H4 (cell line): Measurements from ENCODE around the gene SLC7A5. TPM values are rescaled to one million over a fixed set of nuclear protein-coding genes. Genes with fewer than 3 reads are reported as not detected.
"Not testable (repeated sequence)": the region's sequence is repeated elsewhere in the genome, so short reads cannot be mapped to it uniquely, and the experiment has no call there.

Source experiments
- DNase-seq: peaks from one replicate; pipeline ENCODE4 v3.0.0-alpha.2; 2015; ENCODE audit warnings: low spot score
- total RNA-seq: library from RNA; depleted of rRNA; stranded (reverse); fragments of >200 nt; shearing (Covaris generic); gene quantifications from 2 replicates; pipeline ENCODE4 v1.2.3, GENCODE V29; 2014

SLC7A5 gene
- total RNA-seq, 1 experiment from 2014 or later: 153 TPM

DNA sequence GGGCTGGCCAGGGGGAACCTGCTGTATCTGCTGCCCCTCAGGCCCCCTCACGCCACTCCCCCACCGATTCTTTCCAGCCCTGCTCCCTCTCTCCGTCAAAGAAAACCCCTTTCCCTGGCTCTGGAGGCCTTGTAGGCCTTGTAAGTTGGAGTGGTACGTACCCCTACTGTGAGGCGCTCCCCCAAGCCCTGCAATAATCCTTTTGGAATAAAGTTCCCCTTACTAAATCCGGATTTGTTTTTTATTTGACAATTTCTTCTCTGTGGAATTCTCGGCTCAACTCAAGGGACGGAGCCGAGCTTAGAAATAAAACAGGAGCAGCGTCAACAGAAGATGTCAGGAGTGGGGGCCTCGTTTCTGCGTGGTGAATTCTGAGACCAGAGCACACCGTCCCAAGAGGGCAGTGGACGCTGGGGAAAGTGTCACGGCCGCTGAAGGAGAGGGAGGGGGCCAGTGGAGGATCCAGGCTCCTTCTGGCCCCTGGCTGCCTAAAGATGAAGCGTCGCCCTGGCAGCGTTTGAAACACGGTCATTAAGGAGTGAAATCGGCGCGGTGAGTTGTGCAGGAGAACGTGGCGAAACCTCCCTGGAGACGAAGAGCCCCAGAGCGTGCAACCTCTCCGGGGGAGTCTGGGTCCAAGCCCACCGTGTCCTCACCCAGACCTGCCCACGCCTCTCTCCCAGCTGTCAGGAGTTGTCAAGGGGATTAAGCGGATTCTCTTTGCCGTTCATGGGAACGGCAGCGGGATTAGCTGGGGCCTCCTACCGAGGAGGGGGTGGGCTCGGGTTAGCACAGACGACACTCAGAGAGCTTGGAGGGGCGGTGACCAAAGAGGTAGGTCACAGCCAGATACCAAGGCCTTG, 47.0 kb downstream of the SLC7A5 start:
- no peak for DNase-seq

DNA sequence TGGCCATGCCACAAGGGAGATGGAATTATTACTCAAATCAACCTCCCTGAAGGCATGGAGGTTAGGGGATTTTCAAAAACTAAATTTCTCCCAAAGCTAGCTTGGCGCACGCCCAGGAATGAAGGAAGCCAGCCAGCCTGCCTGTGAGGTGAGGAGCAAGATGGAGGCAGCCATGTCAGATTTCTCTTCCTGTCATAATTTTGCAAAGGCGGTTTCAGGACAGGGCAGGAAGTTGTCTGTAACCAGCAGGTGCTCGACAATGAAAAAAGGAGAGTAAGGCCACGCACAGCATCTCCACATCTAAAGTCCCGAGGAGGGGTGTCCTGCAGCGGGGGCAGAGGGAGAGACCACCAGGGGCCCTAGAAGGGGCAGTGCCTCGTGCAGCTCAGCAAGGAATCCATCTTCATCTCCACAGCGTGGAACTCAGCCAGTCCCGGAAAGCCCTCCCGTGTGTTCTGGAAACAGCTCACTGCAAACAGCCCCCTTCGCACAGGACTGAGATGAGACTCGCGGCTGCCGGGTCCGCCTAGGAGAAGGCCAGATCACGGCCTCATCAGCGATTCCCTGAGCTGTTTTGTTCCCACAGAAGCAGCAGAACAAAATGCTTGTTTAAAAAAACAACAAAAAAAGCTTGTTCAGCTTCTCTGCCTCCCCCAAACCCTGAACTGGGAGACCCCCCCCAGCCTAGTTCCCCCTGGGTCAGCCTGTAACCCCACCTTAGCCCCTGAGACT, 47.8 kb downstream of the SLC7A5 start:
- no peak for DNase-seq

- no peak for DNase-seq
These were observed 49.3 kb downstream of the SLC7A5 start for GRCh38 chr16:87819983-87820382.

- DNase-seq: no peak
These were observed 50.0 kb downstream of the SLC7A5 start for GRCh38 chr16:87819282-87819681.

DNA sequence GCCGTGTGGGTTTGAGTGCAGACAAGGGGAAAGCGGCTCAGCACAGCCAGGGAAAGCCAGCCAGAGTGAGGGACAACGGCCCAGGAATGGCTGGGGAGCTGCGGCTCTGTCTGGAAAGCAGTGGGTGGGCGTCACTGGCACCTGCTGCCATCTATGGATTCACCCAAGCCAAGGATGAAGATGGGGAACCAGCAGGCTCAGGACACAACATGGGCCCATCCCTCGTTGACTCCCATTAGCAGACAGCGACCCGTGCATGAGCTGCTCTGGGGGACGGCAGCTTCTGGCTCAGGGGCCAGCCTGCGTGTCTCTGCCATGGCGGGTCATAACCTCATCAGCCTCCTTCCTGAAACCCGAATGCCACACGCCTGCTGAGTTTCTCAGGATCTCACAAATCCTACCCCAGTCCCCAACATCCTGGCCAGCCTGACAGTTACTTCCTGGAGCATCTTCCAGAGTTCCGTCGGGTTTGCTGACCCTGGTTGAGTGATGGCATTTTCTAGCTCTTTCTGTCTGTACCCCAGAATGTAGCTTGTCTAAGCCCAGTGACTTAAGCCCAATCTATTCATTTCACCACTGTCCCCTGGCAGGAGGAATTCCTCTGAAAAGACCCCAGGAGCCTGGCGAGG, 50.7 kb downstream of the SLC7A5 start:
- DNase-seq: no peak

DNA sequence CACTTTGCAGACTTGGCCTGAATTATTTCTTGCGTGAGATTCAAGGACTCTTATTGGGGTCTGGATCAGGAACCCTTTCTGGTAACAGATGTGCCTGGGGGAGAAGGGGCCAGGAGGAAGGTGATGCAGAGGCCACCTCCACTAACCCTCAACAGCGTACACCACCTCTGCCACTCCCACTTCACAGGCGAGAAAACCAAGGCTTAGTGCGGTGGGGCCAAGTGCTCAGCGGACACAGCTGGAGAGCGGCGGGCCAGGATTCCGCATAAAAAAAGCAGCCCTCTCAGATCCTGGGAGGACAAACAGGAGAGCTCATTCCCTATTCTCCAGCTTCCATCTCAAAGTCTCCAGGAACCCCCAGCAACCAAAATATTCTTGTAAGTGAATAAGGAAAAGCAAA, 51.4 kb downstream of the SLC7A5 start:
- no peak for DNase-seq

DNA sequence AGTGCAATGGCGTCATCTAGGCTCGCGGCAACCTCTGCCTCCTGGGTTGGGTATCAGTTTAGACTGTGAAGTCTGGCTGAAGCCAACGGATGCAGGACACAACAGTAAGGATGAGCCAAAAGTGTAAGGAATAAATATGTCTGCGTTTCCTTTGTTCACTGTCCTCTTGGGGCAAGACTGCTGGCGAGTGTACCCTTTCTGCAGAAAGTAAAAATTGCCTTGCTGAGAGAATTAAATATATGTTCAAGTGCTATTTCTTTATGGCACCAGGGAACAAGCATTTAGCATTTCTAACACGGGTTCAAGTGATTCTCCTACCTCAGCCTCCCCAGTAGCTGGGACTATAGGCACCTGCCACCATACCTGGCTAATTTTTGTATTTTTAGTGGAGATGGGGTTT, 51.9 kb downstream of the SLC7A5 start:
- DNase-seq: not testable (repeated sequence)

- DNase-seq: no peak
These were observed 52.7 kb downstream of the SLC7A5 start for GRCh38 chr16:87816507-87817100.

DNA sequence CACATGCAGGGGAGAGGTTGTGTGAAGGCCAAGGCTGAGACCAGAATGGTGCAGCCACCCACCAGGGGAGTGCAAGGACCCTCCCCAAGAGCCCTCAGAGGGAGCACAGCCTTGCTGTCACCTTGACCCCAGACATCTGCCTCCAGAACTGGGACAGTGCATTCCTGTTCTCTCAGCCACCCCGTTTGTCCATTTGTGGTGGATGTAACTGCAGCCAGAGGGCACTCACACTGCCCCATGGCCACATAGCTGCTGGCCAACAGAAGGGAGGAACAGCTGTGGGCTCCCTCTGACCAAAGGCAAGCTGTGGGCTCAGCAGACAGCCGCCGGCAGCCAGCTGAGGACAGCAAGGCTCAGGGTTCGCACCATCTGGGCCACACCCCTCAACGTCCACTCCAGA, 53.7 kb downstream of the SLC7A5 start:
- DNase-seq: no peak

DNA sequence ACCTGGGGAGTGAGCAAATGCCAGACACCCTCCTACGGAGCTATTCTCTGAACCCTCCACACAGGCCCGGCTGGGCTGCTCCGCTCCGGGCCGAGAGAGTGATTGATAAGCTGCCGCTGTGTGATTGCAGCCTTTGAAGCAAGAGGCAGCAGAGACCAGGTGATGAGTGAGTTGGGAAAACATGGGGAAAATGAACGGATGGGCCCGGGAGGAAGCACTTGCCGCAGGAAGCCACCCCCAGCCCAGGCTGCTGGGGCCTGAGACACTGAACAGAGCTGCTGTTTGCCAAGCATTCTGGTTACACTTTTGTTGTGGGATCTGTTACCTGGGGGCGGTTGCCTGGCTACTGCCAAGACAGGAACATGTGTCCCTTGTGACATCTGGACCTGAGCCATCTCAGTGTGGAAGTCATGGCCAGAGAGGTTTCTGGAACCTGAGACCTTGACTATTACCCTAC, 57.1 kb downstream of the SLC7A5 start:
- DNase-seq: no peak

- not testable (repeated sequence) for DNase-seq
These were observed 57.9 kb downstream of the SLC7A5 start for GRCh38 chr16:87811454-87811853.

- no peak for DNase-seq
These were observed 60.0 kb downstream of the SLC7A5 start for GRCh38 chr16:87809150-87809902.

DNA sequence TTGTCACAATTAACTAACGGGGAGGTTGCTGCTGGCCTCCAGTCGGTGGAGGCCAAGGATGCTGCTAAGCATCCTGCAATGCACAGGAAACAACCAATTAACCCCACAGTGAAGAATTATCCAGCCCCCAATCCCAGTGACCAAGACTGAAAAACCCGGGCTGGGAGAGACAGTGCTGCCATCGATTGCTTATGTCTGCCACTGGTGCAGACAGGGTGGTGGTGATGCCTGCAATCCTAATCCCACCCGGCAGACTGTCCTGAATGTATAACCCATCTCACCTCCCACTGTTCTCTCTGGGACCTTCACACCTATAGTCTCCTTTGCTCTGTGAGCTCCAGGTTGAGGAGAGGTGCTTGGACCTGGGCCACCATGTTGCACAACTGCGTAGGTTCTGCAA, 61.2 kb downstream of the SLC7A5 start:
- DNase-seq: no peak

DNA sequence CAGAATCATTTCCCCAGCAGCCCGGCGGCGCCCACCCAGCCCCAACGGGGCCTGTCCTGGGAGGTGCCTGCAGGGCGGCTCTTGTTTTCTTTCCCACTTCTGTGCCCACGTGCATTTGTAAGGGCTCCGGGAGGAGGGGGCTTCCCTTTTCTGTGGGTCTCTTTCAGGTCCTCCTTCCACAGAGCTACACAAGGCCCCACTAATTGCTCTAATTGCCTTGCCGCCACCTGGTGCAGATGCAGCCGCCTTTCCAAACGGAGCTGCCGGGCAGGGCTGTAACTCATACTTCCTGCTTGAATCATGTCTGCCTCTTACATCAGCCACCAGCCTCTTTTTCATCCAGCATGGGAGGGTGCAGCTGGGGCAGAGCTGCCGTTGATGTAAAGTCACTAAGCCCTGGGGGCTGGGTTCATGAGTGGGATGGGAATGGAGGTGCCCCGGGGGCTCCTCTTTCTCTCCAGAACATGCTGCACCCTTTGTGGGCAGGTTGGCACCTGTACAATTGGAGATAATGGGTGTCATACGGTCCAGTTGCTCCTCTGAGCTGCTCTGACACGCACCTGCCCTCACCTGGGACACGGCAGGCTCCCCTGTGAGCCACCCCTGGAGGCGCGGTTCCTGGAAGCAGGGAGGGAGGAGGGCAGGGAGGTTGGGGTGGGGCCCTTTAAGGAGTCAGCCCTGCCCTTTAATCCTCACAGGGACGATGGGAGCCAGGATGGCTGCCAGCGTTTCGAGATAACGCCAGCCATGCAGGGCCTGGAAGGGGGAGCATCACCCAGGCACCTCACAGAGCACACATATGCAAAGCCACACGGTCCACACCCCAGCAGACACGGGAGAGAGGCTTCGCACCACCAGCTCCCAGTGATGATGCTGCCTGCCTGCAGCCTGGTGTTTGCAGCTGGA, 62.4 kb downstream of the SLC7A5 start:
- peak; percentile 92 for DNase-seq

- DNase-seq: no peak
These were observed 63.1 kb downstream of the SLC7A5 start for GRCh38 chr16:87806261-87806640.

DNA sequence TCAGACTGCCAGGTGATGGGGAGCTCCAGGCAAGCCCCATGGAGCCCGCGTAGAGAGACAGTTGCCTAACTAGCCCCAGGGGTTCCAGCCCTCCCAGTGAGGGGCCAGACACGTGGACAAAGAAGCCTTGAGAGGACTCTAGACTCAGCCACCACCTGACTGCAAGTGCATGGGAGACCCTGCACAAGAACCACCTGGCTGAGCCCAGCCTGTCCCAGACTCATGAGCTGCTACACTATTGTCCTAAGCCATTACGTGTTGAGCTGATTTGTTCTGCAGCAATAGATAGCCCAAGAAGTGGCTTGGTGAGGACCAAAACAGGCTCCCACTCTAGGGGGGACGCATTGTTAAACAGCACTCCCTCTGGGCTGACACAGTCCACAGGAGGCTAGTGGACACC, 65.9 kb downstream of the SLC7A5 start:
- no peak for DNase-seq

- DNase-seq: no peak
These were observed 66.6 kb downstream of the SLC7A5 start for GRCh38 chr16:87802670-87803069.

- DNase-seq: no peak
These were observed 67.5 kb downstream of the SLC7A5 start for GRCh38 chr16:87801679-87802259.

GRCh38 chr16:87800497-87800896, 68.8 kb downstream of the SLC7A5 start:
- no peak for DNase-seq

DNA sequence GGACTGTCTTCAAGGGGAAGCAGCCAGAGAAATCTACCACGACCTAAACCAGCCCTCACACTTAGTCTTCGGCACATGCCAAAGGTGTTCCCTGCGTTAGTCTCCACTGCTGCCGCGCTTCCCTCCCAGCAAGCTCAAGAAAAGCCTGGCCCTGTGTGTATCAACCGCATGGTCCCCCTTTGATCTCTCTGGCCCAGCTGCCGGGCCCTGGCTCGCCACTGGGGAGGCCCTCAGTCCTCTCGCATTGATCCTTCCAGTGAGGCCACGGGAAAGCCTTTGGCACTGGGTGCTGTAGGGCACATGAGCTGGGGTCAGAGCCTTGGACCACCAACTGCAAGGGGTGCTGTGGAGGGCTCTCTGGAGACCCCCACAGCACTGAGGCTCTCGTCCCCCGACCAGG, 74.0 kb downstream of the SLC7A5 start:
- no peak for DNase-seq
